ENCODE results near the gene COPS7A.
"Not testable (repeated sequence)": the region's sequence is repeated elsewhere in the genome, so short reads cannot be mapped to it uniquely, and the experiment has no call there.

COPS7A gene

GRCh38 chr12:6703631-6704030, 20.2 kb upstream of the COPS7A start:
- no peak for DNase-seq

- DNase-seq: not testable (repeated sequence)
Measured at GRCh38 chr12:6708351-6708750, 15.5 kb upstream of the COPS7A start.

GRCh38 chr12:6708960-6709394, 14.9 kb upstream of the COPS7A start:
- no peak for DNase-seq

- not testable (repeated sequence) for DNase-seq
Measured at GRCh38 chr12:6716031-6716873, 7.6 kb upstream of the COPS7A start.

- DNase-seq: no peak
Measured at GRCh38 chr12:6716874-6717437, 6.9 kb upstream of the COPS7A start.

GRCh38 chr12:6722863-6723262, 983 bp upstream of the COPS7A start:
- DNase-seq: no peak

- peak; percentile 34 to 46 for DNase-seq
Measured at GRCh38 chr12:6724409-6724797, 557 bp downstream of the COPS7A start.

GRCh38 chr12:6725350-6725749, 1.5 kb downstream of the COPS7A start:
- no peak for DNase-seq

GRCh38 chr12:6729186-6729585, 5.3 kb downstream of the COPS7A start:
- DNase-seq: no peak

GRCh38 chr12:6730169-6730568, 6.3 kb downstream of the COPS7A start:
- DNase-seq: no peak

GRCh38 chr12:6734506-6735387, 10.9 kb downstream of the COPS7A start:
- DNase-seq: no peak

GRCh38 chr12:6735448-6736191, 11.8 kb downstream of the COPS7A start:
- DNase-seq: peak; percentile 38 to 58

GRCh38 chr12:6736754-6737153, 12.9 kb downstream of the COPS7A start:
- no peak for DNase-seq

GRCh38 chr12:6742080-6742479, 18.2 kb downstream of the COPS7A start:
- DNase-seq: not testable (repeated sequence)

- peak; percentile 62 to 76 for DNase-seq
Measured at GRCh38 chr12:6742834-6743233, 19.0 kb downstream of the COPS7A start.

- peak; percentile 48 to 84 for DNase-seq
Measured at GRCh38 chr12:6743300-6743699, 19.5 kb downstream of the COPS7A start.

- DNase-seq: peak; percentile 77 to 93
Measured at GRCh38 chr12:6745741-6746525, 22.1 kb downstream of the COPS7A start.

- DNase-seq: peak; percentile 51 to 80
Measured at GRCh38 chr12:6747216-6747615, 23.4 kb downstream of the COPS7A start.

- no peak for DNase-seq
Measured at GRCh38 chr12:6748761-6749160, 24.9 kb downstream of the COPS7A start.

- no peak for DNase-seq
Measured at GRCh38 chr12:6750506-6750905, 26.7 kb downstream of the COPS7A start.

- no peak for DNase-seq
Measured at GRCh38 chr12:6751767-6752166, 27.9 kb downstream of the COPS7A start.

Measured in inflammatory macrophage treated with lipopolysaccharide for 1 hour (primary cell).